GM21423 (cell line): Measurements from ENCODE around the gene PDK3.

ENCODE experiments used
- ATAC-seq: cut with Tn5 transposase; IDR thresholded peaks from one replicate; pipeline ENCODE4 v1.9.1; 2021; ENCODE audit warnings: mild to moderate bottlenecking, moderate library complexity; ENCODE audit not compliant: unreplicated experiment

Gene PDK3

DNA sequence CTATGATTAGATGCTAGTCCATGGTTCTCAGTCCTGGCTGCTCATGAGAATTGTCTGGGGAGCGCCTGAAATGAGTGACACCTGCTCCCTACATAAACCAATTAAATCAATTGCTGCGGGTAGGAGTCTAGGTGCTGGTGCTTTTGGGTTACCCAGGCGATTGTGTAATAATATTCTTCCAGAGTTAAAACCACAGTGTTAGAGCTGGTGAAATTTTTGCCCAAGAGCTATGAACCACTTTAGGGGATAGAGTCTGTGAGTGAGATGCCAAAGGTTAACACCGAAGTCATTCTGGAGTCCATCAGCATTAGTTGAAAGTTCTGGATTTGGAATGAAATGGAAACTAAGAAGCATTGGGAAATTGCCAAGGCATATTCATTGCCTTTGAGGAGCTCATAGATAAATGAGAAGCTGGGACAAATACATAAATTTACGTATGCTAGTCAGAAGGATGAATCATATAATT is 15.3 kb downstream of the PDK3 start:
- peak; percentile 32 for ATAC-seq

DNA sequence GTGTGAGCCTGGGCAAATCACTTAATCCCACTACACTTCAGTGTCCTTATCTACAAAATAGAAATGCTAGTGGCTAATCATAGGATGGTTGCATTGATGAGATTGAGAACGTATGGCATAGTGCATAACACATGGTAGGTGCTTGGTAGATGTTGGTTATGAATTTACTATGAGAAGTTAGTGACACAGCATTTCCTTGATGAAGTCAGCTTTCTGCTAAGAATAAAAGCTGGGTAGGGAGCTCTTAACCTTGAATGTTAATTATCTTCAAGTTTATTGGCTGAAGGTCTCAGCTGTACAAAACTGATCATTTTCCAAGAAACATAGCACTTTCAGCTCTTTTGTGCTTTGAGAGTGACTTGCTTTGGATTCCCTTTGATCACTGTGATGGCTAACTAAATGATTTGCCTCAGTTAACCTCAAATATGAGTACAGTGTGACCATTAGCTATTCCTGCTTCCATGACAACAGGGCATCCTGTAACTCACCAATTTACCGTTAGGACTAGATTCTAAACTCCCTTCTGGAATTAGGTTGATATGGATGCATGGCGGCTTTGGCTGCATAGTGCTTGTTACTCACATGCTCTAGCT is 17.8 kb downstream of the PDK3 start:
- no peak for ATAC-seq

DNA sequence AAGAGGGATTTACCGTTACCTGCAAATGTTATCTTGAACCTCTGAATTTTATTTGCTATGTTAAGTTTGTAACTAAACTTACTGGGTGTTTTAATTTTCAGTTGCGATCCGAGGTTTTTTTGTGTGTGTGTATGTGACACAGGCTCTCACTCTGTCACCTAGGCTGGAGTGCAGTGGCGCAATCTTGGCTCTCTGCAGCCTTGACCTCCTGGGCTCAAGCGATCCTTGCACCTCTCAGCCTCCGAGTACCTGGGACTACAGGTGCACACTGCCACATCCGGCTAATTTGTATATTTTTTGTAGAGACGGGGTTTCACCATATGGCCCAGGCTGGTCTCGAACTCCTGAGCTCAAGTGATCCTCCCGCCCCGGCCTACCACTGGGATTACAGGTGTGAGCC is 18.5 kb downstream of the PDK3 start:
- ATAC-seq: no peak

DNA sequence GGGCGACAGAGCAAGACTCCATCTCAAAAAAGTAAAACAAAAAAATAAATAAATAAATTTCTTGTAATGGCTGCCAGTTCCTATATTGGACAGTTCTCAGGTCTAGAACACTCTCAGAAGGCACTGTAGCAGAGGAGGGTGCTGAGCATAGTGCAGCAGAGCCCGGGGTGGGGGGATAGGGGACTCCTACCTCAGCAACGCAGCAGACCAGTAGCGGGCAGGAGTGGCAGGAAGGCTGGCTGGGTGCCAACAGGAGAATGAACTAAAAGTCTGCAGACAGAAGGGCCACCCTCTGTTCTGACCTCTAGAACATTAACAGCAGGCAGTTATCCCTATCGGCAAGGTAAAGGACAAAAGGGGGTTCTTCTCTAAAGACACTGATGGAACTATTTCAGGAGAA is 20.2 kb downstream of the PDK3 start:
- no peak for ATAC-seq

DNA sequence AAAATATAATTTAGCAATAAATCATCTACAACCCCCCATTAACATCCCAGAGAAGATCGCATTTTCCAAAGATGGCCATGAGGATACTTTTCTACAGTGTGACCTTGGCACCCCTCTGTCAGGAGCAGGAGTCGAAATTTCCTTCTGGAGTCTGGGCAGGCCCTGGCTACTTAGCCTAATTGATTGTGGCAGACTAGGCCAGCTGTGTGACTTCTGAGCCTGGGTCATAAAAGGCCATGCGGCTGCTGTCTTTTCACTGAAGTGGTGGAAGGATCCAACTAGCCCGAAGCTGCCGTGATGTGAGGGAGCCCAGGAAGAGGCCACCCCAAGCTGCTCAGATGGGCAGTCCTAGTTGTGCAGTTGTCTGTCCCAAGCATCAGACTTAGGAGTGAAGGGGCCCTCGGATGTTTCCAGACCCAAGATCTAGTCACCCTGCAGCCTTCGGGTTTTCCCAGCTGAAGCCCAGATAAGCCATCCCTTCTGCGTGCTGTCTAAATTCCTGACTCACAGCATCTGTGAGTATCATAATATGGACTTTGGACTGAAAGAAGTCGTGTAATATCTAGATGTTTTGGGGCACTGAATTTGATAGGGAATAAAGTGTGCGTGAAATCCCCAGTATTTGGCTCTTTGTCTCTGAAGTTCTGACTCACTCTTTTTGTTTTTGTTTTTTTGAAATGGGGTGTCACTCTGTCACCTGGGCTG is 21.0 kb downstream of the PDK3 start:
- no peak for ATAC-seq

DNA sequence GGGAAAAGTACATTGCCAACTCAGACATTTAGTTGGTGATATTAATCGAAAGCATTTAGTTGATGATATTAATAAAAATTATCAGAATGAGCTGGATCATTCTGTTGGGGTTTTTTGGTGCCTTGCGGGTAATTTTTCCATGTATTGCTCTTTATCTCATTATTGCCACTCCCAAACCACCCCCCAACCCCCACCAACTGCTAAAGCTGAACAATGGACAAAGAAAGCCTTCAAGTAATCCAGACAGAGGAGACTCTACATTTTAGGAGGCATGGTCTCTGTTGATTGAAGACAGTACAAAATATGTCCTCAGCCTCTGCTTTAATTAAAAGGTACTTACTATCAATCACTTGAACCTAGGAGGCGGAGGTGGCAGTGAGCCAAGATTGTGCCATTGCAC is 22.5 kb downstream of the PDK3 start:
- ATAC-seq: no peak

DNA sequence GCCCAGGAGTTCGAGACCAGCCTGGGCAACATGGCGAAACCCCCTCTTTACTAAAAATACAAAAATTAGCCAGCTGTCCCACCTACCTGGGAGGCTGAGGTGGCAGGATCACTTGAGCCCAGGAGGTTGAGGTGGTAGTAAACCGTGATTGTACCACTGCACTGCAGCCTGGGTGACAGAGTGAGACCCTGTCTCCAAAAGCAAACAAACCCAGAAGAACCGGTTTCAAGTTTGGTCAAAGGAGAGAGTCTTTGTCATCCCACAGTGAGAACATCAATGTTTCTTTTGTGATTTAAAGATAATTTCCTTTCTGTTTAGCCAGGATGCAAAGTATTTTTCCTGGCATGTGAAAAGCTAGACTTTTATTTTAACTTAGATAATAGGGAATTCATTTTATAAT is 26.7 kb downstream of the PDK3 start:
- ATAC-seq: no peak

DNA sequence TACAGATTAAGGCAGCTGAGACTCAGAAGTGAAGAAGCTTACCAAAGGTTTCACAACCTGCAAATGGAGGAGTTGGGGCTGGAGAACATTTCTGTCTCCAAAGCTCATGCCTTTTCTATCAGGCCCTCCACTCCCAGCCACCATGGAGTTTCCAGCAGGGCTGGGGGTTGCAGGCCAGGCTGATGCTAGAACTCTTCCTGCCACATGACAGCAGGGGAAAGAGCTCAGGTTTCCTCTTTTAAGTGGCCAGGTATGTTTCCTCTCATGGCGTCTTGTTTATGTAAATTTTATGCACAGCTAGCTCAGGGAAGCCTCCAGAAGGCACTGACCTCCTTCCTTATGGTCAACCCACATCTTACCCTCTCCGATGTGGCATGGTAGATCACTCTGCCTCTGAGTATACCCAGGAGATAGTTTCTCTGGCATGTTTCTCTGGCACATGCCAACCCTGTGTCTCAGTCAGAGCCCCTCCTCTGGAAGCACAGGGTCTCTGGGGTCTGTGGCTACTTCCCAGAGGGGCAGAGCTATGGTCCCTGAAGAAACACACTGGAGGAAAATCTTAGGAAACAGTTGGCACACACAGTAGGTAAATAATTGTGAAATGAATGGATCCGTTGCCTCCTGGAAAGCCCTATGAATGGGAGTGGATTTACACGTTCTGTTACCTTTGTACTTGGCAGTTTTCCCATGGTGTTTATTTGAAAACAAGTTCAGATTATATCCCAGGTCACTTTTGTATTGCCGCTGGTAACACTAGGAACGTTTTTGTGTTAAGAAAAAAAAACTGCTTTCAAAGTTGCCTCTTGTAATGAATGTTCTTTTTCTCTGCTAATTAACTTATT is 28.9 kb downstream of the PDK3 start:
- ATAC-seq: no peak

DNA sequence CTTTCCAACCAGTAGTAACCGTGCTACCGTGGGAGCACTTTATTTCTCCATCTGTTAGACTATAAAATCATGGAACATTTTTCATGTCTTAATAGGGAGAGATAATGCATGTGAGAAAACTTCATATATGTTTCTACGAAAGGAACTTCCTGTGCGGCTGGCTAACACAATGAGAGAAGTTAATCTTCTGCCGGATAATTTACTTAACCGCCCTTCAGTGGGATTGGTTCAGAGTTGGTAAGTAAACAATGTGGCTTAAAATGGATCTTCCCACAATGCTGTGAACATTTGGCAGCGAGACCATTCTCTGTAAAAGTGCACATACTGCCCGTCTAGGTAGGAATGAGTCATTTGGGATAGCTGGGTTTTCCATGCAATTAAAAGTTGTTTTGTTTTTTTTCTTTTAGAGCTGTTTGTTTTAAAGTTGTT is 29.6 kb downstream of the PDK3 start:
- peak; percentile 63 for ATAC-seq

DNA sequence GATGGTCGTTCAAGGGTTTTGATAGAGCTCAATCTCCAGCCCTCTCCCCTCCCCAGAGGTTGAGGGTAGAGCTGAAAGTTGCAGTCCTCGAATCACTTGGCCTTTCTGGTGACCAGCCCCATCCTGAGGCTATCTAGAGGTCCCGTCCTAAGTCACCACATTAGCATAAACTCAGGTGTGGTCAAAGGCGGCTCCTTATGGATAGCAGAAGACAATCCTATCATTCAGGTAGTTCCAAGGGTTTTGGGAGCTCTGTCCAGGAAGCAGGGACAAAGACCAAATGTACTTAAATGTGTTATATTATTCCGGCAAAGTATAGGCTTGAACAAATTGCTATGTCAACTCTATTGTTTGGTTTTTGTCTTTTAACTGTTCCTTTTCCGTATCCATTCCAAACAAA is 30.6 kb downstream of the PDK3 start:
- ATAC-seq: no peak

DNA sequence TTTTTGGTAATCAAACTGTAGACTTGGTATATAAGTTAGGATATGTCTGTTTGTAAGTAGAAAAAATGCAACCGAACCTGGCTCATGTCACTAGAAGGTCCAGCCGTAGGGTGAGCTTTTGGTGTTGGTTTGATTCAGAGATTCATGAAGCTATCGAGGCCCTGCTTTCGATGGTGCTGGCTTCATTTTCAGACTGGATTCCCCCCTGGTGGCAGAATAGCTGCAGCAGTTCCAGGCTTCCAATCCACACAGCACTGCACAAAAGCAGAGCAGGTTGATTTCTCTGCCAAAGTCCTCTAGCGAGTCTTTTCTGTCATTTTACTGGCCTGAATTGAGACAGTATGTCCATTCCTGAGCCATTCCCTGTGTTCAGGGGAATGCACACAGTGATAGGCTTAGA is 33.1 kb downstream of the PDK3 start:
- ATAC-seq: no peak

DNA sequence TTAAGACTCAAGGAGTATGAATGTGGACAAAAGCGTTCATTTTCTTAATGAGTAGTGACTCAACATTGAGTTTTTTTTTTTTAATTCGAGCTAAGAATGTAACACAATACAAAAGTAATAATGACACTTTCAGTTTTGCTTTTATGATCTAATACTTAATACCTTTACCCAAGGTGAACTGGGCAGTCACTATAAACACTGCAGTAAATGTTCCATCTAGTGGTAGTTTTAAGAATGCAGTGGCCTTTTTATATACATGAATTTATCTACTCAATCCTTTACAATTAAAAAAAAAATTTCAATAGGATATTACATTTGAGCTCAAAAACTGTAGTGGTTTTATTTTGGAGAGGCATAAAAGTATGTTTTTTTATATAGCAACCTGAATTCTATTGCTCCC is 33.9 kb downstream of the PDK3 start:
- no peak for ATAC-seq

DNA sequence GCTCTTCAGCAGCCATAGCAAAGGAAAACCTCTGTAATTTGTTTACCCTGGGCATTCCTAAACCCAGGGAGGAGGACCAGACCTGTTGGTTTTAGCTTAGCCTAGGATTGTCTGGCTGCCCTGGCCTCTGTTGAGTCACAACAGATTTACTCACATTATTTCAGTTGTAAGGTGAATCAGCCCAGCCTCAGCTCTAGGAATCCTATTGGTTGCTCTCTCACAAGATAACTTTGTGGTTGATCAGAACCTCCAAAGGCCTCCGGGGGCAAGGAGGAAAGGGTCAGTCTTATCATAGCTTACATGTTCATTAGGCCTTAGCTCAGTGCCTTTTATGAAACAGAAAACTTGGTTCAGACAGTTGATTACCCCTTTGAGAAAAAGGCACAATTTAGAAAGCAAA is 41.0 kb downstream of the PDK3 start:
- ATAC-seq: peak; percentile 83

DNA sequence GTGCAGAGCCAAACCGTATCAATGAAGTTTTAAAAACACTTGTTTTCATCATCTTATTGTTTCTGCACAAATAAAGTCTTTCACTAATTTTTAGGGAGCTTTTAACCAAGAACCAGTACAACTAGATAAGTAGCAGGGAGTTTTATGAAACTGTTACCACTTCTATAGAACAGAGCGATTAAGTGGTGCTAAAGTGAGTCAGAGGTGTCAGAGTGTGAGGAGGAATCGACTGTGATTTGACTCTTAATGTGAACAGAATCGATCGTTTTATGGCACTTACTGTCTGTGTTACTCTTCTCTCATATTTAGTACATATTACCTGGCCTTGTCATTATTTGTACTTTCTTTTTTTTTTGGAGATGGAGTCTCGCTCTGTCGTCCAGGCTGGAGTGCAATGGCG is 43.3 kb downstream of the PDK3 start:
- ATAC-seq: no peak

DNA sequence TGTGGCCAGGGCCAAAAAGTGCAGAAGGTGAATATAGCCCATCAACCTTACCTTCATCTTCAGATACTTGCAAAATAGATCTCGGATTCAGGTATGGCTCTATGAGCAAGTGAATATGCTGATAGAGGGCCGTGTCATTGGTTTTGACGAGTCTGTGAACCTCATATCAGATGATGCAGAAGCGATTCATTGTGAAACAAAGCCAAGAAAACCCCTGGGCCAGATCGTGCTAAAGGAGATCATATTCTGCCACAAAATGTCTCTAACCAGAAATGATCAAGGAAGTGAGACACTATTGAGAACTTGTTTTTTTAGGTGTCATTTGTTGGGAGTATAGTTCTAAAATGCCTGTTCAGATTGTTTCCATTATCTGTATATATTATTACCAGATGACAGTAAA is 48.3 kb downstream of the PDK3 start:
- ATAC-seq: peak; percentile 96

DNA sequence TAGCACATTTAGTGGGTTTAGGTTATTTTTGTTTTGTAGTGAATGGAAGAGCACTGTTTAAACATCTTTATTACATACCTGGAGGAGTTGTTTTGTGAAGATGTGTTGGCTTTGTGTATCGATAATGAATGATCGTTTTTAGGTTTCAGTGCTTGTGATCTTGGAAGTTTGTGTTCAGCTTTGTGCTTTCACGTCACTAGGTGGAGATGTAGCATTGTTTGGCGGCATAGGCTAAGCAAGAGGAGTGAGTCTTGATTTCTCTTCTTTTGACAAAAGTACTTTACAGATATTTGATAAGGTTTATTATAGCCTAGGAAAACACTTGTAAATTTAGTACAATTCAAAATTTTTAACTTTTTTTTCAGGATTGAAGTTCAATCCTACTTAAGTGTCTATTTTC is 50.4 kb downstream of the PDK3 start:
- ATAC-seq: no peak

DNA sequence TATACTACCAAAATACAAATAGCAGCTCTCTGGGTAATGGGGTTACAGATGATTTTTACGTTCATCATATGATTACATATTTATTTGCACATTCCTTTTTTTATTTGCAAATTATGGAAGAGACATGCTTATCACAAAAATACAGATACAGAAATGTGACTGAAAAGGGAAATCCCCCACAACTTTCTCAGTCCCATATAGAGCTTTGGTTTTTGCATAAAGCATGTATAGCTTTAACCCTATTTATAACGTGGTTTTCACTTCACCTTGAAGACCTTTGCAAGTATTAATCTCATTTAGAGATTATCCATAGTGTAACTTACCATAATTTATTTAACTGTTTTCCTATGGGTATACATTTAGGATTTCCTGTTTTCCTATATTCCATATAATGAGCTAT is 55.4 kb downstream of the PDK3 start:
- ATAC-seq: no peak

DNA sequence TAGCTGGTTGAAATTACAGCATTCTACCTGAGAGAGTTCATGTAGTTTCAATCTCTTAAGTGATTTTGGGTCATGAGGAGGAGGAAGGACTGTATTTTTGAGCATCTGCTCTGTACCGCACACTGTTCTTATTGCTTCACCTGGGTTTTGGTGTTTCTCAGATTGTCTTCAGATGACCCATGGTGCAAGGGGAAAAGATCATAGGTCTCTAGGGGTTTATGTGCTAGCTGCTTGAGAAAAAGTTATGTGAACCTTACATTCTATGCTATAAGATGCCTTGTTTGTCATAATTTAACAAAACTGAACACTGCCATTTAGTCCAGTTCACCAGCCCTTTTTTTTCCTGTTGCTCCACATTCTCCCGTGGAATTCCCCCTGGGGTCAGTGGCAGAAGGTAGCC is 60.4 kb downstream of the PDK3 start:
- ATAC-seq: no peak

DNA sequence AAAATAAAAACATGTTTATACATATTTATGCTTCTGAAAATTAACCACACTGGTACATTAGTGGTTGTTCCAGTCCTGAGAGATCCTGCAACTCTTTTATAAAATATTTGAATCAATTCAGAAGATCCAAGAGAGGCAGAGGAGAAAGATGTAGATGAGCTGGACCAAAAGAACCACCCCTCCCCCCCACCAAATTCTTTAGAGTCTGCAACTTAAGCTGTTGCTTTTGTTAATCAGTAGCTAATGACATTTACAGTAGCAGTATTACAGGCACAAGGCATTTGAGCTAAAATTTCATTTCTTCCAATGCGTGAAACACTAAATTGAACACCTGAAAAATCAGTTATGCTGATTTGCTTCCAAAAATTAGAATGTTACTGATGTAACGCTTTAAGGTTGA is 61.5 kb downstream of the PDK3 start:
- no peak for ATAC-seq

DNA sequence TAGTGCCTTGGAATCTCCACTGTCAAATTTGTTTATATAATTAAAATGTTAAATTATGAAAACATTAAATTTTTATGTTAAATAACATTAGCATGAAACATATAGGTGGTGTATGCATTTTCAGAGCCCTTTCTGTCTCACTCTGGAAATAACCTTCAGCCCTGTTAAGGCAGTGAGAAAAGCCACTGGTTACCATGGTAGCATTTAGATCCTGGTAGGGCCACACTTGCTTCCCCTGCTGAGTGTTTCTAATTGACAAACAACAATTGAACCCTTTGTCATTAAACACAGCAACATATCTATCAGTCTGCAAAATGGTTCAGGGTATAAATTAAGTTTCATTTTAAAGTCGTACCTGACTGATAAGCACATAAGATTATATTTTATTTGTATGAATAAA is 63.5 kb downstream of the PDK3 start:
- ATAC-seq: no peak

DNA sequence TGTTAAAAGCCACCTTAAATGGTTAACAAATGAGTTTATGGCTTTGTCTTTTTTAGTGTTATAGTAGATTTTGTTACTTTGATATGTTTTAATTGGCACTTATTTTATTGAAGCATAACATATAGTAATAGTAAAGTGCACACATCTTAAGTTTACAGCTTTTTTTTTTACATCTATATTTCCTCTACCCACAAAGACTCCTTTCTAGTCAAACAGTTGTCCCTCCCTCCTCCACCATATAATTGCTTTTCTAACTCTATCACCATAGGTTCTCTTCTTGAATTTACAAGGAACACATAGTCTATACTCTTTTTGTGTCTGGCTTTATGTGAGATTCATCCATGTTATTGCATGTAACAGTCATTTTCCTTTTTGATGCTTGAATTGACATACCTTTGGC is 71.5 kb downstream of the PDK3 start:
- ATAC-seq: no peak

DNA sequence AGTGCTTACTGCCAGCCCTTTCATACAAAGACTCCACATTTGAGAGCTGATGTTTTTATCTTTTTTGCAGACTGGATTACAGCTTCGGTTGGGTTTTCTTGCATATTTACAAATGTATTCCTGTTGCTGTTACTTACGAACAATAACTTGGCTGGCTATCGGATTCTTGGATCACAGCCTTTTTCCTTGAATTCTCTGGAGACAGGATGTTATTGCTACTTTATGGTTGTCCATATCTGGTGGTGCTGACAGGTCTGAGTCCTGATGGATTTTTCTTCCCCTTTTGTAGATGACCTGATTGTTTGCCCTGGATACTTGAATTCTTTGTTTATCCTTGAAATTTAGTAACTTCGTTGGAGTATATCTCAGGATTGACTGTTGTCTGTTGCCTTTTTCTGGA is 77.7 kb downstream of the PDK3 start:
- no peak for ATAC-seq
